Skeletal muscle cell (primary cell): Measurements from ENCODE around the gene WDR48.

ENCODE experiments used
- DNase-seq: peaks from one replicate; pipeline ENCODE4 v3.0.0-alpha.2; 2010; ENCODE audit warnings: low read depth
- H3K4me3 ChIP-seq: 2 replicates; pipeline ENCODE4 v1.5.1; 2011; ENCODE audit warnings: low read depth, mild to moderate bottlenecking, control low read depth, low read length, moderate library complexity

Gene WDR48

GRCh38 chr3:39099242-39099641 is 47.4 kb downstream of the WDR48 start:
- DNase-seq, result no peak
- H3K4me3 ChIP-seq, result no peak overlapping the region

- H3K4me3 ChIP-seq, result no peak overlapping the region
- DNase-seq, result no peak
Measured at GRCh38 chr3:39099738-39100499, 48.1 kb downstream of the WDR48 start.

GRCh38 chr3:39100500-39100886 is 48.7 kb downstream of the WDR48 start:
- DNase-seq, result no peak
- no peak overlapping the region for H3K4me3 ChIP-seq

GRCh38 chr3:39101022-39101689 is 49.3 kb downstream of the WDR48 start:
- H3K4me3 ChIP-seq, result no peak overlapping the region
- DNase-seq, result no peak

GRCh38 chr3:39102504-39103323 is 50.9 kb downstream of the WDR48 start:
- DNase-seq, result no peak
- no peak overlapping the region for H3K4me3 ChIP-seq

GRCh38 chr3:39103324-39103693 is 51.5 kb downstream of the WDR48 start:
- no peak overlapping the region for H3K4me3 ChIP-seq
- DNase-seq, result no peak

- DNase-seq, result no peak
- H3K4me3 ChIP-seq, result no peak overlapping the region
Measured at GRCh38 chr3:39103791-39104552, 52.2 kb downstream of the WDR48 start.

GRCh38 chr3:39104961-39105686 is 53.3 kb downstream of the WDR48 start:
- H3K4me3 ChIP-seq, result no peak overlapping the region
- DNase-seq, result no peak

GRCh38 chr3:39105687-39106063 is 53.9 kb downstream of the WDR48 start:
- no peak overlapping the region for H3K4me3 ChIP-seq
- DNase-seq, result no peak

GRCh38 chr3:39106281-39106811 is 54.5 kb downstream of the WDR48 start:
- DNase-seq, result no peak
- H3K4me3 ChIP-seq, result peak overlapping the region; percentile 80

- peak overlapping the region; percentile 80 for H3K4me3 ChIP-seq
- DNase-seq, result no peak
Measured at GRCh38 chr3:39106851-39107387, 55.1 kb downstream of the WDR48 start.

- peak within 1 kb of the TSS; percentile 80 for H3K4me3 ChIP-seq
- peak; percentile 57 for DNase-seq
Measured at GRCh38 chr3:39107388-39108199, 55.8 kb downstream of the WDR48 start, which contains the start of the genes GORASP1 and TTC21A. Gene GORASP1, minus strand, starts transcription at chr3:39107627. Its CDS starts 86 bp downstream, at chr3:39107541. Gene TTC21A, plus strand, starts transcription at chr3:39107680. Its CDS starts 158 bp downstream, at chr3:39107838.

- no peak for DNase-seq
- peak overlapping the region; percentile 80 for H3K4me3 ChIP-seq
Measured at GRCh38 chr3:39108200-39108710, 56.4 kb downstream of the WDR48 start.

- H3K4me3 ChIP-seq, result no peak overlapping the region
- no peak for DNase-seq
Measured at GRCh38 chr3:39109086-39109485, 57.3 kb downstream of the WDR48 start.

GRCh38 chr3:39110041-39110639 is 58.3 kb downstream of the WDR48 start:
- DNase-seq, result no peak
- H3K4me3 ChIP-seq, result no peak overlapping the region

- H3K4me3 ChIP-seq, result no peak overlapping the region
- no peak for DNase-seq
Measured at GRCh38 chr3:39112113-39112512, 60.3 kb downstream of the WDR48 start.

- no peak for DNase-seq
- no peak overlapping the region for H3K4me3 ChIP-seq
Measured at GRCh38 chr3:39112535-39112934, 60.7 kb downstream of the WDR48 start.
